HepG2 (cell line): ENCODE measurements around the gene PELI1. TPM values are rescaled to one million over a fixed set of nuclear protein-coding genes. Genes with fewer than 3 reads are reported as not detected.

ENCODE experiments used
- ATAC-seq: fragments of 200-7000 bp; cut with Tn5 transposase; 3 replicates; pipeline ENCODE4 v1.9.1; 2020; ENCODE audit warnings: mild to moderate bottlenecking, moderate library complexity
- BruUV-seq: library from RNA; stranded (reverse); fragments of 400-500 nt; replicated peaks from 2 replicates; lab custom pipeline; 2021; lab: Mats Ljungman, UMichigan
- CTCF ChIA-PET: fragments of 300-600 bp; formaldehyde crosslinking; extraction: SDS; loops from one replicate; lab custom pipeline; 2021; ENCODE audit warnings: low total read pairs, inconsistent platforms, low intra/inter-chr PET ratio; lab: Yijun Ruan, JAX
- POLR2A ChIA-PET: fragments of 350-600 bp; sonication (Branson Sonifier 250); formaldehyde crosslinking; loops from one replicate; lab custom pipeline; 2020; ENCODE audit warnings: antibody characterized with exemption, inconsistent platforms; lab: Yijun Ruan, JAX
- DNase-seq: peaks from one replicate; pipeline ENCODE4 v3.0.0-alpha.2; 2015; ENCODE audit warnings: low spot score
- FAIRE-seq: peaks from 3 replicates; lab custom pipeline; 2011; peaks lifted over from hg19 to GRCh38; lab: Jason Lieb, UNC
- H2AFZ ChIP-seq: one replicate; pipeline ENCODE4 v1.6.1; 2011; ENCODE audit warnings: low read length, inconsistent platforms
- H3K27ac ChIP-seq: fragments of 300-600 bp; 3 replicates; pipeline ENCODE4 v1.8.0; 2011; ENCODE audit warnings: mixed run types, mild to moderate bottlenecking, mixed read lengths, low read length, inconsistent platforms; ENCODE audit not compliant: insufficient read depth; ENCODE audit errors: extremely low read length
- H3K27me3 ChIP-seq, 2 experiments: fragments of 200-600 bp in 1 of 2; 2 replicates in 1 of 2; 3 replicates in 1 of 2; pipeline versions ENCODE4 v1.6.0 to v1.8.0; 2011; ENCODE audit warnings: low read length in 2 of 2, mild to moderate bottlenecking in 2 of 2, moderate library complexity in 2 of 2, inconsistent platforms in 1 of 2; ENCODE audit not compliant: insufficient read depth in 2 of 2, control insufficient read depth in 1 of 2
- H3K36me3 ChIP-seq, 2 experiments: fragments of 200-600 bp in 1 of 2; replicated peaks in 1 of 2; 2 replicates in 1 of 2; 3 replicates in 1 of 2; pipeline versions ENCODE4 v1.5.1 to v1.8.0; 2011; ENCODE audit warnings: low read length in 2 of 2, inconsistent platforms in 1 of 2; ENCODE audit not compliant: insufficient read depth in 2 of 2, control insufficient read depth in 1 of 2
- H3K4me1 ChIP-seq: 2 replicates; pipeline ENCODE4 v1.5.1; 2012; ENCODE audit warnings: low read length, inconsistent platforms; ENCODE audit not compliant: insufficient read depth
- H3K4me2 ChIP-seq: 2 replicates; pipeline ENCODE4 v1.6.0; 2011; ENCODE audit warnings: low read depth, low read length, inconsistent platforms
- H3K4me3 ChIP-seq, 3 experiments: fragments of 200-600 bp in 1 of 3; sonication (generic), shearing (Covaris generic) in 1 of 3; replicated peaks in 1 of 3; 2 replicates each; pipeline ENCODE4 v1.5.1; 2011 to 2016; ENCODE audit warnings: low read length in 3 of 3, inconsistent platforms in 2 of 3, low read depth in 2 of 3, mild to moderate bottlenecking in 2 of 3, control low read depth in 1 of 3, mixed read lengths in 1 of 3; ENCODE audit not compliant: insufficient read depth in 1 of 3
- H3K79me2 ChIP-seq: one replicate; pipeline ENCODE4 v1.6.1; 2011; ENCODE audit warnings: low read length, inconsistent platforms; ENCODE audit not compliant: insufficient read depth
- H3K9ac ChIP-seq: 2 replicates; pipeline ENCODE4 v1.6.0; 2011; ENCODE audit warnings: mild to moderate bottlenecking, low read depth, low read length, inconsistent platforms; ENCODE audit not compliant: insufficient read depth
- H3K9me3 ChIP-seq: 2 replicates; pipeline ENCODE4 v1.5.1; 2012; ENCODE audit warnings: mild to moderate bottlenecking, low read length
- H4K20me1 ChIP-seq: 2 replicates; pipeline ENCODE4 v1.6.0; 2011; ENCODE audit warnings: inconsistent platforms, mild to moderate bottlenecking, low read length, moderate library complexity; ENCODE audit not compliant: insufficient read depth
- ARNT2 ChIP-seq: sonication (generic); formaldehyde crosslinking; IDR thresholded peaks from 2 replicates; pipeline ENCODE4 v1.8.0; 2022; ENCODE audit warnings: mild to moderate bottlenecking, low read depth, missing genetic modification reagents, moderate library complexity
- FOXO4 ChIP-seq: sonication (generic); formaldehyde crosslinking; conservative IDR thresholded peaks from 2 replicates; pipeline ENCODE4 v1.8.1; 2023; ENCODE audit warnings: missing genetic modification reagents
- HNRNPLL ChIP-seq: fragments of 200-400 bp; formaldehyde crosslinking; IDR thresholded peaks from 2 replicates; pipeline ENCODE4 v1.6.1; 2017; ENCODE audit warnings: mild to moderate bottlenecking, low read depth, low read length; ENCODE audit not compliant: poor library complexity, severe bottlenecking
- KDM4B ChIP-seq: sonication (generic); formaldehyde crosslinking; IDR thresholded peaks from 2 replicates; pipeline ENCODE4 v1.4.0; 2020; ENCODE audit warnings: missing genetic modification reagents
- KLF9 ChIP-seq: IDR thresholded peaks from 2 replicates; pipeline ENCODE4 v1.6.1; 2016; ENCODE audit warnings: low read depth
- SMARCE1 ChIP-seq: fragments of 450-650 bp; IDR thresholded peaks from 2 replicates; pipeline ENCODE4 v1.6.1; 2017; ENCODE audit warnings: borderline replicate concordance
- ZBTB38 ChIP-seq: sonication (generic); formaldehyde crosslinking; IDR thresholded peaks from 2 replicates; pipeline ENCODE4 v1.5.1; 2020; ENCODE audit warnings: mild to moderate bottlenecking, missing genetic modification reagents
- ZNF280D ChIP-seq: sonication (generic); formaldehyde crosslinking; IDR thresholded peaks from 2 replicates; pipeline ENCODE4 v1.5.1; 2020; ENCODE audit warnings: mild to moderate bottlenecking, missing genetic modification reagents
- ZNF329 ChIP-seq: sonication (generic); formaldehyde crosslinking; IDR thresholded peaks from 2 replicates; pipeline ENCODE4 v1.9.0; 2021; ENCODE audit warnings: low read depth, mild to moderate bottlenecking, missing genetic modification reagents
- ZNF501 ChIP-seq: sonication (generic); formaldehyde crosslinking; IDR thresholded peaks from 2 replicates; pipeline ENCODE4 v1.5.1; 2020; ENCODE audit warnings: mild to moderate bottlenecking, moderate library complexity, missing genetic modification reagents
- ZNF549 ChIP-seq: sonication (generic); formaldehyde crosslinking; IDR thresholded peaks from 2 replicates; pipeline ENCODE4 v1.5.0; 2020; ENCODE audit warnings: missing genetic modification reagents
- ZNF768 ChIP-seq: sonication (generic); formaldehyde crosslinking; IDR thresholded peaks from 2 replicates; pipeline ENCODE4 v1.4.0; 2020; ENCODE audit warnings: missing genetic modification reagents
- ZNF781 ChIP-seq: sonication (generic); formaldehyde crosslinking; IDR thresholded peaks from 2 replicates; pipeline ENCODE4 v1.5.1; 2020; ENCODE audit warnings: borderline replicate concordance, mild to moderate bottlenecking, missing genetic modification reagents; ENCODE audit errors: not compliant biosample characterization
- ZNF816 ChIP-seq: sonication (generic); formaldehyde crosslinking; IDR thresholded peaks from 2 replicates; pipeline ENCODE4 v1.8.0; 2022; ENCODE audit warnings: missing genetic modification reagents, mild to moderate bottlenecking, borderline replicate concordance
- WGBS: methylation state at CpG from one replicate; pipeline ENCODE4 v1.1.6; 2017; ENCODE audit warnings: low lambda C conversion rate; 5-methylcytosine and 5-hydroxymethylcytosine counted together
- in situ Hi-C: cut with HindIII; loops from 2 replicates; pipeline ENCODE4 v1.10.0; 2017; ENCODE audit warnings: low pct_unique_long_range_greater_than_20kb; ENCODE audit not compliant: extremely low pct_ligation_motif_present
- intact Hi-C: fragments of 100-400 bp; cut with micrococcal nuclease; formaldehyde crosslinking; loops from one replicate; pipeline ENCODE4 v1.10.0; 2022; ENCODE audit not compliant: unreplicated experiment
- polyA plus RNA-seq, 8 experiments: library from polyadenylated mRNA; depleted of rRNA in 3 of 8; stranded (reverse) in 7 of 8; unstranded in 1 of 8; fragments of >200 nt; fragmentation: Illumina TruSeq in 4 of 8; extraction: Trizol in 4 of 8; gene quantifications; 2 replicates each; pipeline versions ENCODE4 v1.2.1 to v1.2.3, GENCODE V29; 2011 to 2016; ENCODE audit warnings: low read depth in 4 of 8, missing spikeins in 1 of 8, mixed read lengths in 1 of 8; ENCODE audit not compliant: insufficient read depth in 1 of 8
- total RNA-seq, 5 experiments: library from RNA; depleted of rRNA; stranded (reverse); fragments of >200 nt; fragmentation: Illumina TruSeq; extraction: Trizol; gene quantifications; 2 replicates each; pipeline ENCODE4 v1.2.3, GENCODE V29; 2016; ENCODE audit warnings: low read depth in 1 of 5

The PELI1 gene
- total and polyA plus RNA-seq, 2 of the 13 experiments (the other 11 are each of a cell fraction or from before 2014, with no cell fraction given), result 12.5 to 16.2 TPM

DNA sequence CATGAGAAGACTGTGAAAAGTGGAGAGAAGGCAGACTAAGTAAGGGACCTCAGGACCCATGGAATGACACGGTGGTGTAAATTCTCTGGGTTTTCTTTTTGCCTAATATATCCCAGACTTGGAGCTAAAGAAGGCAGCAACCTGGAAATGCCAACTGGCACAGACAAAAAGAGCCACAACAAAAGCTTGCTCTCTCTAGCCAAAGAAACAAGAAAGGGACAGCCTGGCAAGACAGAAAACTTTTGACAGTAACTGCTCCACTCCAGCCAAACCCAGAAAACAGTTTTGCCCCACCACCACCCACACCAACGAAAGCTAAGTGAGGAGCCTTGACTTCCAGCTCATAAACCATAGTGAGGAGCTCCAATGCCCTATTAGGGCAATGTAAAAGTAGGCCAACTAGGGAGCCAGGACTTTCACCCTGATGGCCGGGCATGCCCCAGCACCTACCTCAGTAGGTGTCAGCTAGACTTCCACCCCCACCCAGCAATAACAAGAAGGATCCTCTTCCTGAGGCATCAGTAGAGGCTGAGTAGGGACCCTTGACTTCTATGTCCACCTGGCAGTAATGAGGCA lies 35.5 kb downstream of the PELI1 start:
- no peak for DNase-seq
- CTCF ChIA-PET, result no interaction called here
- H2AFZ ChIP-seq, result no peak overlapping the region
- intact Hi-C loops, result loop anchor here (5.0 kb wide), 1 partner anchor 34 kb away; the partner anchor contains the start of gene PELI1
- H3K27me3 ChIP-seq, result no peaks in the 10 kb centered on the region
- no peak for TF ChIP-seq ARNT2 (CRISPR knock-in tag)
- TF ChIP-seq ZNF501 (CRISPR knock-in tag), result peak; percentile 27; the same call in 1 of the 2 replicates
- TF ChIP-seq SMARCE1, result no peak
- TF ChIP-seq ZNF781 (CRISPR knock-in tag), result peak; percentile 25
- TF ChIP-seq ZNF549 (CRISPR knock-in tag), result no peak
- TF ChIP-seq ZBTB38 (CRISPR knock-in tag), result no peak
- no peak for TF ChIP-seq KDM4B (CRISPR knock-in tag)
- H3K4me3 ChIP-seq, result no peak overlapping the region
- H3K27ac ChIP-seq, result no peak overlapping the region
- peaks cover 34% of the 10 kb centered on the region for H3K79me2 ChIP-seq
- no peak for FAIRE-seq
- no peak for ATAC-seq
- H3K4me2 ChIP-seq, result no peak overlapping the region
- no peak overlapping the region for H3K9ac ChIP-seq
- in situ Hi-C loops, result no loop called here
- 95% methylated on average over 3 of the region's 3 CpGs for WGBS
- POLR2A ChIA-PET, result no interaction called here
- peaks cover 50% of the 10 kb centered on the region for H3K4me1 ChIP-seq
- H3K9me3 ChIP-seq, result no peaks in the 10 kb centered on the region
- no peaks in the 10 kb centered on the region for H4K20me1 ChIP-seq
- H3K36me3 ChIP-seq, result peaks cover 0 to 15% of the 10 kb centered on the region in 2 experiments; a peak in 2 of 5 replicates
- BruUV-seq, result no TSS peak

GRCh38 chr2:64106481-64106880 lies 37.7 kb downstream of the PELI1 start:
- CTCF ChIA-PET, result no interaction called here
- peaks cover 0 to 21% of the 10 kb centered on the region in 2 experiments; a peak in 2 of 5 replicates for H3K36me3 ChIP-seq
- H3K27me3 ChIP-seq, result no peaks in the 10 kb centered on the region
- POLR2A ChIA-PET, result interaction anchor here (0.8 to 1.3 kb wide), 8 partner anchors 9 to 122 kb away, joined by 3 to 7 read pairs (median 3); partner anchors contain the start of gene VPS54
- H3K4me1 ChIP-seq, result peaks cover 48% of the 10 kb centered on the region
- no peaks in the 10 kb centered on the region for H3K9me3 ChIP-seq
- 74% methylated on average over 3 of the region's 3 CpGs for WGBS
- no peak for FAIRE-seq
- H4K20me1 ChIP-seq, result no peaks in the 10 kb centered on the region
- intact Hi-C loops (loop anchor here (5.0 kb wide), 1 partner anchor 36 kb away; the partner anchor contains the start of gene PELI1), in situ Hi-C loops (no loop called here)
- no TSS peak for BruUV-seq
- no peak overlapping the region for H2AFZ ChIP-seq
- no peak for ATAC-seq
- H3K4me2 ChIP-seq, result peak overlapping the region; percentile 58
- H3K4me3 ChIP-seq, result peak overlapping the region in 1 of 3 experiments; percentile 4; a peak in 1 of 6 replicates
- DNase-seq, result no peak
- peaks cover 18% of the 10 kb centered on the region for H3K79me2 ChIP-seq
- H3K27ac ChIP-seq, result peak overlapping the region; percentile 62
- peak overlapping the region; percentile 29 for H3K9ac ChIP-seq
- TF ChIP-seq ZNF329 (CRISPR knock-in tag) (no peak), KLF9 (CRISPR knock-in tag) (no peak), HNRNPLL (no peak), FOXO4 (CRISPR knock-in tag) (0 out of 2 replicates have a peak, but pooled peaks have one; percentile 53), ZNF816 (CRISPR knock-in tag) (peak; percentile 77; the same call in 1 of the 2 replicates), ZNF280D (0 out of 2 replicates have a peak, but pooled peaks have one; percentile 52), ZNF768 (CRISPR knock-in tag) (peak; percentile 90; the same call in 1 of the 2 replicates)
